Breast epithelium (tissue), 3 donors: ENCODE measurements around the gene FAM222A.

Experiments used
- CTCF ChIP-seq, 3 donors: fragments of 450-650 bp; IDR thresholded peaks; one replicate each; pipeline ENCODE4 v1.5.1; 2016 to 2017; ENCODE audit warnings: antibody characterized with exemption in 3 of 3, mild to moderate bottlenecking in 3 of 3, moderate library complexity in 3 of 3
- POLR2A ChIP-seq: fragments of 450-650 bp; IDR thresholded peaks from one replicate; pipeline ENCODE4 v1.6.1; 2016; ENCODE audit warnings: antibody characterized with exemption, mild to moderate bottlenecking, moderate library complexity
- POLR2AphosphoS5 ChIP-seq, 3 donors: sonication (generic); formaldehyde crosslinking; IDR thresholded peaks; one replicate each; pipeline ENCODE4 v1.6.1; 2017; ENCODE audit warnings: antibody characterized with exemption in 3 of 3

- TF ChIP-seq POLR2AphosphoS5 (IDR thresholded peaks at IDR 0.05) (no peak), POLR2A (no peak), CTCF (IDR thresholded peaks at IDR 0.05) (no peak)
Observed at GRCh38 chr12:109738209-109738608, 24.6 kb downstream of the FAM222A start.
